IMR-90 (cell line): ENCODE measurements around the gene IL20RA. TPM values are rescaled to one million over a fixed set of nuclear protein-coding genes. Genes with fewer than 3 reads are reported as not detected.

Source experiments
- ATAC-seq: fragments of 200-7000 bp; cut with Tn5 transposase; 2 replicates; pipeline ENCODE4 v1.9.1; 2020; ENCODE audit warnings: low read depth, mild to moderate bottlenecking, moderate library complexity
- BruUV-seq: library from RNA; stranded (reverse); fragments of 400-500 nt; replicated peaks from 2 replicates; lab custom pipeline; 2021; lab: Mats Ljungman, UMichigan
- CTCF ChIA-PET: fragments of 300-600 bp; formaldehyde crosslinking; extraction: SDS; loops from one replicate; lab custom pipeline; 2021; ENCODE audit warnings: antibody characterized with exemption; lab: Yijun Ruan, JAX
- POLR2A ChIA-PET: fragments of 300-600 bp; sonication (Branson Sonifier 250); formaldehyde crosslinking; loops from one replicate; lab custom pipeline; 2022; ENCODE audit warnings: antibody characterized with exemption; ENCODE audit not compliant: unreplicated experiment; lab: Charles Lee
- DNase-seq: peaks from one replicate; pipeline ENCODE4 v3.0.0; 2013
- H2AFZ ChIP-seq: replicated peaks from 2 replicates; pipeline ENCODE3; 2013; ENCODE audit warnings: low read length, mild to moderate bottlenecking; ENCODE audit not compliant: poor library complexity
- H2AK5ac ChIP-seq: 2 replicates; pipeline ENCODE4 v1.6.1; 2013; ENCODE audit warnings: low read depth, low read length, inconsistent platforms
- H2AK9ac ChIP-seq: replicated peaks from 2 replicates; pipeline ENCODE3; 2013; ENCODE audit warnings: mild to moderate bottlenecking, low read depth, low read length, moderate library complexity; ENCODE audit not compliant: poor library complexity
- H2BK120ac ChIP-seq: 2 replicates; pipeline ENCODE4 v1.6.1; 2013; ENCODE audit warnings: low read depth, low read length, inconsistent platforms
- H2BK15ac ChIP-seq: 3 replicates; pipeline ENCODE4 v1.6.1; 2013; ENCODE audit warnings: low read depth, low read length, inconsistent platforms
- H2BK20ac ChIP-seq: 2 replicates; pipeline ENCODE4 v1.6.1; 2013; ENCODE audit warnings: low read depth, mild to moderate bottlenecking, inconsistent platforms, low read length, moderate library complexity
- H2BK5ac ChIP-seq: 2 replicates; pipeline ENCODE4 v1.6.1; 2013; ENCODE audit warnings: mild to moderate bottlenecking, low read depth, low read length, inconsistent platforms; ENCODE audit not compliant: poor library complexity, severe bottlenecking
- H3K14ac ChIP-seq: replicated peaks from 2 replicates; pipeline ENCODE4 v1.6.1; 2013; ENCODE audit warnings: low read depth, low read length, inconsistent platforms
- H3K18ac ChIP-seq: 2 replicates; pipeline ENCODE4 v1.6.1; 2013; ENCODE audit warnings: low read depth, low read length, control low read depth
- H3K23ac ChIP-seq: 2 replicates; pipeline ENCODE4 v1.6.1; 2013; ENCODE audit warnings: low read depth, low read length, inconsistent platforms
- H3K27ac ChIP-seq: 2 replicates; pipeline ENCODE4 v1.5.1; 2013; ENCODE audit warnings: mild to moderate bottlenecking, control low read depth, low read length; ENCODE audit not compliant: insufficient read depth
- H3K27me3 ChIP-seq: 2 replicates; pipeline ENCODE4 v1.6.1; 2013; ENCODE audit warnings: low read length; ENCODE audit not compliant: control insufficient read depth, insufficient read depth
- H3K36me3 ChIP-seq: 2 replicates; pipeline ENCODE4 v1.6.1; 2013; ENCODE audit warnings: low read length, mixed read lengths; ENCODE audit not compliant: control insufficient read depth, insufficient read depth
- H3K4ac ChIP-seq: 2 replicates; pipeline ENCODE4 v1.6.1; 2013; ENCODE audit warnings: low read depth, low read length, inconsistent platforms
- H3K4me1 ChIP-seq: 2 replicates; pipeline ENCODE4 v1.6.1; 2013; ENCODE audit warnings: low read length, mixed read lengths; ENCODE audit not compliant: control insufficient read depth, insufficient read depth
- H3K4me2 ChIP-seq: 2 replicates; pipeline ENCODE4 v1.6.1; 2013; ENCODE audit warnings: low read depth, mild to moderate bottlenecking, control low read depth, low read length, moderate library complexity
- H3K4me3 ChIP-seq: 2 replicates; pipeline ENCODE4 v1.5.1; 2013; ENCODE audit warnings: low read depth, mild to moderate bottlenecking, control low read depth, low read length, moderate library complexity; ENCODE audit not compliant: insufficient read depth
- H3K56ac ChIP-seq: 2 replicates; pipeline ENCODE4 v1.6.1; 2013; ENCODE audit warnings: low read length, inconsistent platforms; ENCODE audit not compliant: insufficient read depth; ENCODE audit errors: extremely low read depth
- H3K79me1 ChIP-seq, 2 experiments: 2 replicates each; pipeline ENCODE4 v1.6.1; 2013; ENCODE audit warnings: low read length in 2 of 2, inconsistent platforms in 1 of 2, low read depth in 1 of 2
- H3K9ac ChIP-seq: 2 replicates; pipeline ENCODE4 v1.6.1; 2013; ENCODE audit warnings: low read depth, low read length, control low read depth
- H3K9me1 ChIP-seq: 2 replicates; pipeline ENCODE4 v1.6.1; 2013; ENCODE audit warnings: low read length, inconsistent platforms; ENCODE audit not compliant: insufficient read depth
- H3K9me3 ChIP-seq: 2 replicates; pipeline ENCODE4 v1.6.1; 2013; ENCODE audit warnings: low read length; ENCODE audit not compliant: control insufficient read depth, insufficient read depth
- H4K20me1 ChIP-seq: 2 replicates; pipeline ENCODE4 v1.6.1; 2013; ENCODE audit warnings: low read length, inconsistent platforms; ENCODE audit not compliant: insufficient read depth
- H4K5ac ChIP-seq: 2 replicates; pipeline ENCODE4 v1.6.1; 2013; ENCODE audit warnings: mild to moderate bottlenecking, low read depth, low read length, control low read depth
- H4K8ac ChIP-seq, 2 experiments: 2 replicates each; pipeline ENCODE4 v1.6.1; 2013; ENCODE audit warnings: low read depth in 2 of 2, low read length in 2 of 2, control low read depth in 1 of 2, inconsistent platforms in 1 of 2
- H4K91ac ChIP-seq: 2 replicates; pipeline ENCODE4 v1.6.1; 2013; ENCODE audit warnings: low read depth, low read length, inconsistent platforms; ENCODE audit not compliant: insufficient read depth
- CEBPB ChIP-seq: IDR thresholded peaks from 2 replicates; pipeline ENCODE4 v1.6.1; 2012; ENCODE audit warnings: low read depth, low read length, improper control_type of control experiment
- ELK1 ChIP-seq: fragments of 150-350 bp; IDR thresholded peaks from 2 replicates; pipeline ENCODE4 v1.6.1; 2016; ENCODE audit warnings: low read depth, mild to moderate bottlenecking, low read length, moderate library complexity, borderline replicate concordance
- FOS ChIP-seq: fragments of 150-350 bp; IDR thresholded peaks from 2 replicates; pipeline ENCODE4 v1.6.1; 2016; ENCODE audit warnings: low read depth, low read length
- MAFK ChIP-seq: IDR thresholded peaks from 2 replicates; pipeline ENCODE4 v1.6.1; 2012; ENCODE audit warnings: low read depth, low read length, improper control_type of control experiment
- MAZ ChIP-seq: IDR thresholded peaks from 2 replicates; pipeline ENCODE4 v1.6.1; 2012; ENCODE audit warnings: low read depth, mild to moderate bottlenecking, low read length, improper control_type of control experiment, moderate library complexity, borderline replicate concordance
- MXI1 ChIP-seq: IDR thresholded peaks from 2 replicates; pipeline ENCODE4 v1.6.1; 2012; ENCODE audit warnings: low read depth, mild to moderate bottlenecking, low read length, moderate library complexity, borderline replicate concordance
- NFE2L2 ChIP-seq: fragments of 150-350 bp; IDR thresholded peaks from 2 replicates; pipeline ENCODE4 v1.6.1; 2016; ENCODE audit warnings: low read depth, mild to moderate bottlenecking, low read length
- POLR2A ChIP-seq: IDR thresholded peaks from 2 replicates; pipeline ENCODE4 v1.6.1; 2012; ENCODE audit warnings: mild to moderate bottlenecking, low read depth, low read length
- RCOR1 ChIP-seq: IDR thresholded peaks from 2 replicates; pipeline ENCODE4 v1.6.1; 2012; ENCODE audit warnings: mild to moderate bottlenecking, low read length, improper control_type of control experiment; ENCODE audit not compliant: insufficient replicate concordance
- SMC3 ChIP-seq: fragments of 150-350 bp; IDR thresholded peaks from 2 replicates; pipeline ENCODE4 v1.6.1; 2016; ENCODE audit warnings: low read depth, mild to moderate bottlenecking, antibody characterized with exemption, low read length, moderate library complexity
- WGBS, 2 experiments: methylation state at CpG; one replicate each; pipeline versions ENCODE4 v1.1.5 to v1.1.7; 2013; ENCODE audit warnings: missing lambda C conversion rate in 2 of 2; ENCODE audit not compliant: insufficient read length in 1 of 2; ENCODE audit errors: extremely low coverage in 2 of 2; 5-methylcytosine and 5-hydroxymethylcytosine counted together
- dilution Hi-C: fragments of 300-500 bp; cut with HindIII; formaldehyde crosslinking; loops from one replicate; pipeline ENCODE4 v1.14.3; 2018; ENCODE audit warnings: low sequenced_read_pairs; ENCODE audit not compliant: unreplicated experiment
- in situ Hi-C: fragments of 300-500 bp; cut with MboI; formaldehyde crosslinking; loops from 3 replicates; pipeline ENCODE4 v1.14.3; 2019; ENCODE audit warnings: low sequenced_read_pairs, inconsistent platforms, mixed read lengths
- intact Hi-C: fragments of 100-400 bp; cut with micrococcal nuclease; formaldehyde crosslinking; loops from 2 replicates; pipeline ENCODE4 v1.10.0; 2022
- polyA plus RNA-seq, 3 experiments: library from polyadenylated mRNA; depleted of rRNA; stranded (reverse); fragments of >200 nt; gene quantifications; 2 replicates each; pipeline ENCODE4 v1.2.3, GENCODE V29; 2012; ENCODE audit warnings: low replicate concordance in 1 of 3
- total RNA-seq: library from RNA; depleted of rRNA; stranded (reverse); fragments of >200 nt; gene quantifications from 2 replicates; pipeline ENCODE4 v1.2.3, GENCODE V29; 2012
- TF ChIP-seq, protein P1 (sequence below): conservative IDR thresholded peaks from 2 replicates; pipeline ENCODE4 v1.5.1; 2012; ENCODE audit warnings: mild to moderate bottlenecking, low read depth, low read length, improper control_type of control experiment
- TF ChIP-seq, protein P2 (sequence below): fragments of 150-350 bp; IDR thresholded peaks from 2 replicates; pipeline ENCODE4 v1.6.1; 2017; ENCODE audit warnings: mild to moderate bottlenecking, antibody characterized with exemption, low read length, low read depth

The IL20RA gene
- total and polyA plus RNA-seq, 2 of the 4 experiments (the other 2 are of a cell fraction): 0.02 TPM; not detected in 1

- H2AFZ ChIP-seq: no peak overlapping the region
- H3K79me1 ChIP-seq: no peaks in the 10 kb centered on the region
- no peak overlapping the region for H3K27ac ChIP-seq
- no peak for TF ChIP-seq ELK1
- TF ChIP-seq FOS: no peak
- TF ChIP-seq NFE2L2: no peak
- TF ChIP-seq MAZ: no peak
- TF ChIP-seq POLR2A: no peak
- no peak for TF ChIP-seq CEBPB
- no peak for TF ChIP-seq SMC3
- TF ChIP-seq RCOR1: no peak
- TF ChIP-seq, protein P1, sequence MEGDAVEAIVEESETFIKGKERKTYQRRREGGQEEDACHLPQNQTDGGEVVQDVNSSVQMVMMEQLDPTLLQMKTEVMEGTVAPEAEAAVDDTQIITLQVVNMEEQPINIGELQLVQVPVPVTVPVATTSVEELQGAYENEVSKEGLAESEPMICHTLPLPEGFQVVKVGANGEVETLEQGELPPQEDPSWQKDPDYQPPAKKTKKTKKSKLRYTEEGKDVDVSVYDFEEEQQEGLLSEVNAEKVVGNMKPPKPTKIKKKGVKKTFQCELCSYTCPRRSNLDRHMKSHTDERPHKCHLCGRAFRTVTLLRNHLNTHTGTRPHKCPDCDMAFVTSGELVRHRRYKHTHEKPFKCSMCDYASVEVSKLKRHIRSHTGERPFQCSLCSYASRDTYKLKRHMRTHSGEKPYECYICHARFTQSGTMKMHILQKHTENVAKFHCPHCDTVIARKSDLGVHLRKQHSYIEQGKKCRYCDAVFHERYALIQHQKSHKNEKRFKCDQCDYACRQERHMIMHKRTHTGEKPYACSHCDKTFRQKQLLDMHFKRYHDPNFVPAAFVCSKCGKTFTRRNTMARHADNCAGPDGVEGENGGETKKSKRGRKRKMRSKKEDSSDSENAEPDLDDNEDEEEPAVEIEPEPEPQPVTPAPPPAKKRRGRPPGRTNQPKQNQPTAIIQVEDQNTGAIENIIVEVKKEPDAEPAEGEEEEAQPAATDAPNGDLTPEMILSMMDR: no peak
- no peak for TF ChIP-seq MXI1
- TF ChIP-seq, protein P2, sequence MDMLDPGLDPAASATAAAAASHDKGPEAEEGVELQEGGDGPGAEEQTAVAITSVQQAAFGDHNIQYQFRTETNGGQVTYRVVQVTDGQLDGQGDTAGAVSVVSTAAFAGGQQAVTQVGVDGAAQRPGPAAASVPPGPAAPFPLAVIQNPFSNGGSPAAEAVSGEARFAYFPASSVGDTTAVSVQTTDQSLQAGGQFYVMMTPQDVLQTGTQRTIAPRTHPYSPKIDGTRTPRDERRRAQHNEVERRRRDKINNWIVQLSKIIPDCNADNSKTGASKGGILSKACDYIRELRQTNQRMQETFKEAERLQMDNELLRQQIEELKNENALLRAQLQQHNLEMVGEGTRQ: no peak
- no peak for TF ChIP-seq MAFK
- no peak overlapping the region for H3K56ac ChIP-seq
- H4K20me1 ChIP-seq: no peaks in the 10 kb centered on the region
- no peaks in the 10 kb centered on the region for H3K36me3 ChIP-seq
- no peak overlapping the region for H3K9ac ChIP-seq
- H3K14ac ChIP-seq: no peak overlapping the region
- no CpG with 5 or more reads among the region's 3 CpGs for WGBS, 2 experiments
- no peak overlapping the region for H4K91ac ChIP-seq
- no peak overlapping the region for H2BK15ac ChIP-seq
- H4K5ac ChIP-seq: no peak overlapping the region
- no peak overlapping the region for H3K4me3 ChIP-seq
- H2BK20ac ChIP-seq: no peak overlapping the region
- no peak overlapping the region for H3K23ac ChIP-seq
- intact Hi-C loops: no loop called here
- no peak for DNase-seq
- no peaks in the 10 kb centered on the region for H3K9me1 ChIP-seq
- no peak overlapping the region for H3K18ac ChIP-seq
- H3K4me1 ChIP-seq: no peaks in the 10 kb centered on the region
- in situ Hi-C loops: no loop called here
- no peak overlapping the region for H2BK5ac ChIP-seq
- no peak overlapping the region for H2AK9ac ChIP-seq
- no peak overlapping the region for H4K8ac ChIP-seq
- dilution Hi-C loops: no loop called here
- no peak overlapping the region for H3K4ac ChIP-seq
- H3K4me2 ChIP-seq: no peak overlapping the region
- H2BK120ac ChIP-seq: no peak overlapping the region
- H3K9me3 ChIP-seq: no peaks in the 10 kb centered on the region
- no peak overlapping the region for H2AK5ac ChIP-seq
- no peak for ATAC-seq
- BruUV-seq: no TSS peak
- H3K27me3 ChIP-seq: peaks cover 2% of the 10 kb centered on the region
- ChIA-PET CTCF (no interaction called here), POLR2A (no interaction called here)
Measured at GRCh38 chr6:137031122-137031521, 13.6 kb downstream of the IL20RA start.
